Activated CD4-positive, CD25-positive, alpha-beta regulatory T cell (primary cell): ENCODE measurements around the gene MCUB.
A peak's percentile ranks its signal among the peaks of the same experiment; 100 is the strongest.
"Not testable (repeated sequence)": the region's sequence is repeated elsewhere in the genome, so short reads cannot be mapped to it uniquely, and the experiment has no call there.

ENCODE experiments used
- DNase-seq, 4 experiments: peaks; one replicate each; lab custom pipeline; 2025; lab: John Stamatoyannopoulos, UW

MCUB gene

GRCh38 chr4:109559983-109560686, at the start of gene MCUB:
TSS of gene MCUB (plus strand) at chr4:109560246. CDS start at chr4:109560338, 92 bp downstream.
- DNase-seq, result peak; percentile 67 to 85 (median 76)

GRCh38 chr4:109510687-109511086, 49.4 kb upstream of the MCUB start:
- DNase-seq, result no peak

GRCh38 chr4:109511414-109511813, 48.6 kb upstream of the MCUB start:
- DNase-seq, result no peak

- DNase-seq, result not testable (repeated sequence)
These were observed 46.7 kb upstream of the MCUB start for GRCh38 chr4:109513368-109513767.

GRCh38 chr4:109532182-109532581, 27.9 kb upstream of the MCUB start:
- DNase-seq, result no peak

- DNase-seq, result no peak
These were observed 14.6 kb upstream of the MCUB start for GRCh38 chr4:109545401-109545800.

- DNase-seq, result no peak
These were observed 12.7 kb upstream of the MCUB start for GRCh38 chr4:109547394-109547793.

GRCh38 chr4:109548655-109549054, 11.4 kb upstream of the MCUB start:
- DNase-seq, result no peak

- no peak for DNase-seq
These were observed 7.8 kb upstream of the MCUB start for GRCh38 chr4:109552237-109552636.

GRCh38 chr4:109553130-109553529, 6.9 kb upstream of the MCUB start:
- no peak for DNase-seq

- no peak for DNase-seq
These were observed 5.1 kb upstream of the MCUB start for GRCh38 chr4:109554971-109555370.

- no peak for DNase-seq
These were observed 2.6 kb upstream of the MCUB start for GRCh38 chr4:109557433-109557832.

GRCh38 chr4:109558095-109558494, 2.0 kb upstream of the MCUB start:
- DNase-seq, result not testable (repeated sequence)

GRCh38 chr4:109559625-109559982, 442 bp upstream of the MCUB start:
- peak in 3 of 4 experiments; percentile 23 to 43 (median 41) for DNase-seq

- DNase-seq, result peak; percentile 9 to 28 (median 20)
These were observed 828 bp downstream of the MCUB start for GRCh38 chr4:109560687-109561461.

- no peak for DNase-seq
These were observed 2.6 kb downstream of the MCUB start for GRCh38 chr4:109562457-109563239.

- DNase-seq, result no peak
These were observed 11.4 kb downstream of the MCUB start for GRCh38 chr4:109571494-109571893.

- no peak for DNase-seq
These were observed 12.1 kb downstream of the MCUB start for GRCh38 chr4:109572154-109572553.

- DNase-seq, result no peak
These were observed 14.4 kb downstream of the MCUB start for GRCh38 chr4:109574443-109574850.

GRCh38 chr4:109574931-109575804, 15.1 kb downstream of the MCUB start:
- DNase-seq, result no peak

GRCh38 chr4:109576462-109576861, 16.4 kb downstream of the MCUB start:
- no peak for DNase-seq

- DNase-seq, result no peak
These were observed 18.8 kb downstream of the MCUB start for GRCh38 chr4:109578846-109579245.
